K562 (cell line): ENCODE data around the gene RPL11. TPM values are rescaled to one million over a fixed set of nuclear protein-coding genes. Genes with fewer than 3 reads are reported as not detected.

ENCODE experiments used
- ATF2 ChIP-seq: sonication (generic); formaldehyde crosslinking; IDR thresholded peaks from 2 replicates; pipeline ENCODE4 v1.8.1; 2022; ENCODE audit warnings: missing genetic modification reagents
- CBFA2T2 ChIP-seq: fragments of 450-650 bp; conservative IDR thresholded peaks from 2 replicates; pipeline ENCODE4 v1.6.1; 2017; ENCODE audit warnings: mild to moderate bottlenecking
- GATA2 ChIP-seq: sonication (generic); formaldehyde crosslinking; IDR thresholded peaks from 2 replicates; pipeline ENCODE4 v1.4.0; 2020; ENCODE audit warnings: mild to moderate bottlenecking, missing genetic modification reagents
- HDGF ChIP-seq: fragments of 450-650 bp; IDR thresholded peaks from 2 replicates; pipeline ENCODE4 v1.6.1; 2016
- HINFP ChIP-seq: fragments of 450-650 bp; conservative IDR thresholded peaks from 2 replicates; pipeline ENCODE4 v1.6.1; 2016; ENCODE audit warnings: missing genetic modification characterization, low read depth, mild to moderate bottlenecking, control low read depth, missing compliant biosample characterization
- HIVEP1 ChIP-seq: fragments of 250-450 bp; sonication (Bioruptor Pico); IDR thresholded peaks from 2 replicates; pipeline ENCODE4 v1.4.0; 2020; ENCODE audit warnings: mild to moderate bottlenecking
- MIER1 ChIP-seq: fragments of 450-650 bp; IDR thresholded peaks from 2 replicates; pipeline ENCODE4 v1.6.1; 2016; ENCODE audit warnings: antibody characterized with exemption, mild to moderate bottlenecking, low read depth
- NR2C2 ChIP-seq, 2 experiments: fragments of 200-800 bp in 1 of 2; sonication (Bioruptor generic) in 1 of 2; sonication (generic) in 1 of 2; formaldehyde crosslinking in 1 of 2; IDR thresholded peaks; 2 replicates each; pipeline versions ENCODE4 v1.6.1 to v1.8.0; 2016 to 2022; ENCODE audit warnings: mild to moderate bottlenecking in 1 of 2, missing compliant biosample characterization in 1 of 2, missing genetic modification characterization in 1 of 2, missing genetic modification reagents in 1 of 2
- NR4A1 ChIP-seq, 2 experiments: fragments of 250-450 bp in 1 of 2; fragments of 450-650 bp in 1 of 2; sonication (Bioruptor Pico) in 1 of 2; IDR thresholded peaks; 2 replicates each; pipeline versions ENCODE4 v1.4.0 to v1.6.1; 2016 to 2020; ENCODE audit warnings: mild to moderate bottlenecking in 2 of 2, missing compliant biosample characterization in 1 of 2, missing genetic modification characterization in 1 of 2, moderate library complexity in 1 of 2
- PML ChIP-seq: IDR thresholded peaks from 2 replicates; pipeline ENCODE4 v1.6.1; 2012; ENCODE audit warnings: low read length, inconsistent platforms
- SIX5 ChIP-seq, 2 experiments: IDR thresholded peaks; 2 replicates each; pipeline ENCODE4 v1.6.1; 2011; ENCODE audit warnings: low read length in 2 of 2, borderline replicate concordance in 1 of 2, low read depth in 1 of 2, mild to moderate bottlenecking in 1 of 2, moderate library complexity in 1 of 2; ENCODE audit not compliant: insufficient read depth in 1 of 2
- SNRNP70 ChIP-seq: fragments of 200-400 bp; formaldehyde crosslinking; optimal IDR thresholded peaks from 2 replicates; pipeline ENCODE3; 2017; ENCODE audit warnings: low read depth, low read length
- TBL1XR1 ChIP-seq, 2 experiments: IDR thresholded peaks; 2 replicates each; pipeline ENCODE4 v1.6.1; 2012; ENCODE audit warnings: improper control_type of control experiment in 2 of 2, low read length in 2 of 2, mild to moderate bottlenecking in 1 of 2
- TOE1 ChIP-seq, 2 experiments: fragments of 450-650 bp in 1 of 2; sonication (generic) in 1 of 2; formaldehyde crosslinking in 1 of 2; IDR thresholded peaks; 2 replicates each; pipeline versions ENCODE4 v1.7.1 to v1.8.0; 2016 to 2022; ENCODE audit warnings: borderline replicate concordance in 2 of 2, mild to moderate bottlenecking in 2 of 2, antibody characterized with exemption in 1 of 2, inconsistent platforms in 1 of 2, low read depth in 1 of 2, missing genetic modification reagents in 1 of 2, moderate library complexity in 1 of 2
- ZBTB9 ChIP-seq: fragments of 450-650 bp; formaldehyde crosslinking; IDR thresholded peaks from 2 replicates; pipeline ENCODE4 v1.4.0; 2020; ENCODE audit warnings: mild to moderate bottlenecking, moderate library complexity
- ZEB2 ChIP-seq: fragments of 450-650 bp; IDR thresholded peaks from 2 replicates; pipeline ENCODE4 v1.6.1; 2016
- polyA plus RNA-seq, 8 experiments: library from polyadenylated mRNA; depleted of rRNA in 4 of 8; stranded (reverse) in 5 of 8; unstranded in 3 of 8; fragments of >200 nt; fragmentation: Nextera tagmentation in 2 of 8; fragmentation: Illumina TruSeq in 1 of 8; extraction: Ambion mirVana in 2 of 8; extraction: Trizol in 1 of 8; gene quantifications; 2 replicates each; pipeline versions ENCODE4 v1.2.1 to v1.2.3, GENCODE V29; 2011 to 2014; ENCODE audit warnings: inconsistent platforms in 1 of 8, missing spikeins in 1 of 8
- total RNA-seq, 7 experiments: library from RNA; depleted of rRNA in 6 of 7; stranded (reverse); fragments of >200 nt in 6 of 7; fragmentation: Illumina TruSeq in 2 of 7; extraction: Trizol in 2 of 7; gene quantifications; 2 replicates each; pipeline versions ENCODE4 v1.2.1 to v1.2.3, GENCODE V29; 2011 to 2021; ENCODE audit warnings: low replicate concordance in 1 of 7

The RPL11 gene
- total and polyA plus RNA-seq, 9 of the 15 experiments (the other 6 are each of a cell fraction or from before 2014, with no cell fraction given) = 1,781 to 4,526 (median 3,111) TPM

GRCh38 chr1:23651069-23651808 is 40.4 kb upstream of the RPL11 start (continued):
- no peak for TF ChIP-seq ATF2 (CRISPR knock-in tag)
- no peak for TF ChIP-seq NR2C2 (CRISPR knock-in tag; IDR thresholded peaks at IDR 0.05)
- peak; percentile 73 for TF ChIP-seq NR2C2 (tag; IDR thresholded peaks at IDR 0.05)
- TF ChIP-seq ZBTB9 (CRISPR knock-in tag) = no peak
- TF ChIP-seq HIVEP1 (CRISPR knock-in tag) = no peak
- no peak for TF ChIP-seq MIER1
- TF ChIP-seq GATA2 (CRISPR knock-in tag) = peak; percentile 35; the same call in 1 of the 2 replicates
- TF ChIP-seq TBL1XR1 (IDR thresholded peaks at IDR 0.05; ENCODE audit: low read length in 2 of 2) = no peak; a peak in 1 of 4 replicates
- no peak for TF ChIP-seq SIX5 (IDR thresholded peaks at IDR 0.05; ENCODE audit: borderline replicate concordance in 1 of 2, insufficient read depth in 1 of 2, low read depth in 1 of 2, low read length in 2 of 2)
- TF ChIP-seq TOE1 (IDR thresholded peaks at IDR 0.05; ENCODE audit: borderline replicate concordance) = no peak
- TF ChIP-seq TOE1 (CRISPR knock-in tag; IDR thresholded peaks at IDR 0.05; ENCODE audit: borderline replicate concordance, low read depth) = no peak
- no peak for TF ChIP-seq SNRNP70
- TF ChIP-seq PML = no peak
- TF ChIP-seq CBFA2T2 = no peak
- TF ChIP-seq HDGF = no peak
- no peak for TF ChIP-seq ZEB2
- no peak for TF ChIP-seq NR4A1 (CRISPR knock-in tag; IDR thresholded peaks at IDR 0.05)
- TF ChIP-seq NR4A1 (tag; IDR thresholded peaks at IDR 0.05) = no peak
- TF ChIP-seq HINFP (tag) = no peak
